Hindlimb muscle (tissue), 1 donor: ENCODE measurements around the gene PLA2G4F. TPM values are rescaled to one million over a fixed set of nuclear protein-coding genes. Genes with fewer than 3 reads are reported as not detected.

Source experiments
- DNase-seq: peaks from one replicate; pipeline ENCODE4 v3.0.0-alpha.2; 2013
- polyA plus RNA-seq: library from polyadenylated mRNA; unstranded; fragments of 120-200 nt; gene quantifications from one replicate; pipeline ENCODE4 v1.2.1, GENCODE V29; 2013; ENCODE audit not compliant: insufficient read length

Gene PLA2G4F
- polyA plus RNA-seq, 1 donor, result 0.35 TPM

DNA sequence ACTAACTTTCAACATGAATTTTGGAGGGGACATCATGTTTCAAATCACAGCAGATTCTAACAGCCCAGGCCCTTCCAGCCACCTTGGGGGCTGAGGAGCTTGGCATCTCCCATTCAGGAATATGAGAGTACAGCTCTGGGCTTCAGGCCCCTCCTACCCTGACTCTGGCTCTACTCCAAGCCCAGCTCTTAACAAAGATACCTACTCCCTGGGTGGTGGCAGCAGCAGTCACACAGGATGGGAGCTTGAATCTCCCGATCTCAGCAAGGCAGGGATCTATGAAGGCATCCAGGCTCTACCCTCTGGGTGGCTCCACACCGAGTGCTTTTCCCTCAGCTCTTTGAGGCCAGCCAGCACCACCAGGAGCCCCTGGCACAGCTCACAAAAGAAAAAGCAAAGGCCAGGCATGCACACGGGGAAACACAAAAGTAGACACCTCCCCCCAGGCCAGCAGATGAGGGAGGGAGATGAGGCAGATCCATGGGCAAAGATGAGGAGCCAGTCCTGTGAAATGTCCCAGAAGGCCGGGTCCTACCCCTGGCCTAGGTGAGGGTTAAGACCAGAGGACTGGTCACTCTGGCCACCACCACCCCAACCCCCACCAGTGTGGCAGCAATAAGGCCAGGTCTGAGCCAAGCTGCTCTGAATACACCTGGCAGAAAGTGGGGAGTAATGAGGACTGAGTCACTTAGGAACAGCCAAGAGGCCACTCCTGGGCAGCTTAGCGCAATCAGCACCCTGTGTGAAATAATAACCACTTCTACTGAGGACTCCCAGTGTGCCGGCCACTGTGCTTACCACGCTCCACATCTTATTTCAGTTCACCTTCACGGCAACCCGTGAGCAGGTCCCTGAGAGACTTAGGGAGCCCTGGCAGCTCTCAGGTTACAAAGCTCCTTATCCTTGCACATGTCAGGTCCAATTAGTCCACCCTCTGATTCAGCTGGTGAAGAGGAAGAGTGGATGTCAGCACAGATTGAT, 24.3 kb downstream of the PLA2G4F start:
- no peak for DNase-seq

DNA sequence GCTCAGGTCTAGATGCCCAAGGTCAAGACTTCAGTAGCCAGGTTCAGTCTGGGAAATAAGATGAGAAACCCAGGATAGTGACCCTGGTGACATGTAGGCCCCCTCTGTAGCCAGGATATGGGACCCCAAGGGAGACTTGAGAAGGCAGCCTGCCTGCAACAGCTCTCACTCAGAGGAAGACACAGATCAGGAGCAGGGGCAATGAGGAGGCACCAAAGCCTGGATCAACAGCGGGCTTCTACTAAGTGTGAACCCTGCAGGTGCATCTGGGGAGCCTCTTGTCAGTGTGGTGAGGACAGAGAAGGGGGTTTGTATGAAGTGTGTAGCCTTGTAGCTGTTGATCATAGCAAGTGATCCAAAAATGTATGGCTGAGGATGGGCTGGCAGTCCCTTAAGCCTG, 25.4 kb downstream of the PLA2G4F start:
- no peak for DNase-seq

DNA sequence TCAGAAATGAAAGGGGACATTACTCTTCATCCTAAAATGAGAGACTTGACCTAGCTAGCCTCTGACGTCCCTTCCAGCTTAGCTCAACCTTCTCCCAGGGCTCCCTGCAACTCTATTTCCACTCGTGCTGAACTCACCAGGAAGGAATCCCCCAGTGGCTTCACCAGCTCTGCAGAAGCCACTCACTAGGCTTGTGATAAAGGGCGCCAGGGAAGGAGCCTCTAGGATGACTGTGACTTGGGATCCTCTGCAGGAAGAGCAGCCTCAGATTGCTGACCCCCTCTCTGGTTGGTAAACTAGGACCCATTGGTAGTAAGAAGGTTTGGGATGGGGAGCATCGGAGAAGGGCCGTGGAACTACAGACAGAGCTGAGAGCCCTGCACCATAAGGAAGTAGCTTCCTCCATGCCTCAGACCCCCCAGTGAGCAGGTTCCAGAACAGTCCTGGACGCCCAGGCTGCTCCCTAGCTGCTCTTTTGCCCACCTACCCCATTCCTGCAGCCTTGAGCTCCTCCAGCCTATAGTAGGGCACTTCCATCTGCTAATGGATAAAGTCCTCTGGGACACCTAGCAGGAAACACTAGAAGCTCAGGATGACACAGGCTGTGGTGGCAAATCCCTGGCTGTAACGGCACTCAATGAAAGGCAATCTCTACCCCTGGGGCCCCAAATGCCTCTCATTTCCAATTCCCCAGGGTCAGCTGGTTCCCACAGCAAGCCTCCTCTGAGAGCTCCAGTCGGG, 26.0 kb downstream of the PLA2G4F start:
- no peak for DNase-seq

DNA sequence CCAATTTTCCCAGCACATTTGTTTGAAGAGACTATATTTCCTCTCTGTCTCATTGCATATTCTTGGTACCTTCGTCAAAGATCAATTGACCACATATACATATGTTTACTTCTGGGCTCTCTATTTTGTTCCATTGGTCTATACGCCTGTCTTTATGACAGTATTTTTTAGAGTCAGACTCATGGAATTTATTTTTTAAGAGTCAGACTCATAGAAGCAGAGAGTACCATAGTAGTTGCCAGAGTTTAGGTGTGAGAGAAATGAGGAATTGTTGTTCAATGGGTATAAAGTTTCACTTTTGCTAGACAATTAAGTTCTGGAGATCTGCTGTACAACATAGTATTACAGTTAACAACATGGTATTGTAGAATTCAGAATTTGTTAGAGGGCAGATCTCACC, 27.1 kb downstream of the PLA2G4F start:
- no peak for DNase-seq

DNA sequence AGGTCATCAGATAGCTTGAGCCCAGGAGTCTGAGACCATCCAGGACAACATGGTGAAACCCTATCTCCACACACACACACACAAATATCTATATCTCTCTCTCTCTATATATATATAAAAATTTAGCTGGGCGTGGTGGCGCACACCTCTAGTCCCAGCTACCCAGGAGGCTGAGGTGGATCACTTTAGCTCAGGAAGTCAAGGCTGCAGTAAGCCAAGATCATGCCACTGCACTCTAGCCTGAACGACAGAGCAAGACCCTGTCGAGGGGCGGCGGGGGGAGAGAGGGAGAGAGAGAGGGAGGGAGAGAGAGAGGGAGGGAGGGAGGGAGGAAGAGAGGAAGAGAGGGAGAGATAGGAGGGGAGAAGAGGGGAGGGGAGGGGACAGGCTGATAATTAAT, 28.0 kb downstream of the PLA2G4F start:
- DNase-seq, result no peak

DNA sequence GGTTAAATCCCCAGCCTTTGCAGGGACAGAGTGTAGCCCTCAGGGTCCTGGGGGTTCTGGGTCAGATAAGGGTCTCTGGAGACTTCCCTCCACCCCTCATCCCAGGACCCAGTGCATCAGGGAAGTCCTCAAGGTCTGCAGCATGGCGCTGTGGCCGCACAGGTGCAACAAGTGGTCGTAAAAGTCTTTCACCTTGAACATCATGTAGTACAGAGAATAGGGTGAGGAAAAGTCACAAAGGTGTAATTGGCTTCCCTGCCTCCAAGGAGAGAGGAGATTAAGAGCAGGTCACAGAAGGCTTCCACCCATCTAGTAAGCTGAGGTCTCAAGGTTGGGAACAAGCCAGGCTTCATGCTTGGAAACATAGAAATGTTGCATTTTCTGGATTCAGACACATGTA, 32.9 kb downstream of the PLA2G4F start:
- DNase-seq, result no peak

DNA sequence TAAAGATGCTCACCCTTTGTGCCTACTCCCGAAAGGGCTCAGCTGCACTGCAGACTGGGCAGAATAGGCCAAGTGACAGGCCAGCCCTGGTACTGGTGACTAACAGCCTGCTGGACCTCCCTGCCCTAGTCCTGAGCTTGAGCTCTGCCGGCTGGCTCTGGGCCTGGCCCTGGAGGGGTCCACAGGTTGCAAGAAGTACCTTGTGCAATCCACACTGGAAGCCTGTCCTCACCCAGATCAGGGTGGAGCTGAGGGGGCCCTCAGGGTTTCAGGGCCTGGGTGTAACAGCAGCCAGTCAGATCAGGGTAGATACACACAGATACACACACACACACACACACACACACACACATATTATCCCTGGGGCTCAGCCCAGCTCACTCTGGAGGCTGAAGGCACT, 34.8 kb downstream of the PLA2G4F start:
- no peak for DNase-seq

DNA sequence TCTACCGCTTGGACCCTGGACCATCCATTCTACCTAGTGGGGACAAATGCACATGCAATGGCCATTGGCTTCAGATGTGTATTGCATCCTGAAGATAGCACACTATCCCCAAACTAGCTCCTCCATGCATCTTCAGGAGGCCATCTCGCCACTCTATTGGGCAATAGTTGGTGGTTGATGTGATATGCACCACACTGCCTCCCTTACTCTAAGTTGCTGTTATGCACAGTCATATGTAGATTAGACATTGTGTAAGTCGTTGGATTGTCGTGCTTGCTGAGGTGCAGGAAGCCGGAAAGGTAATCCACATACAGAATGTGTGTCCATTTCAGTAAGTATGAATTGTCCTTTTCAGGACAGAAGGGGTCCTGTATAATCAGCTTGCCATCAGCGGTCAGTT, 35.4 kb downstream of the PLA2G4F start:
- no peak for DNase-seq

DNA sequence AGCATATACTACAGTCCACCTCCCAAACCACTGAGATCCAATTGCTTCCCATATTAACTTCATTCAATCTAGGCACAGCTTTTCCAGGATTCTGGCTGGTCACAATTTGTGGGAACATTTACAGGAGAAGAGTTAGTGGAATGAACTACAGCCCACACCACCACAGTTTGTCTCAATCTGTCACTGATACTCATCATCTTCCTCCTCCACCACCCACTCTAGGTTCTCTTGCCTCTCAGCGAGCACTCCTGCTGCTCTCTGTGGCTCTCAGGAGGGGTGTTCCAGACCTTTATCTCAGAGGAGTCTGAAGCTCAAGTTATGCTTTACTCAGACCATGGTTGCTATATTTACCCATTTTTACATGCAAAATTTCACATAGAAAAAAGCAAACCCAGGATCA, 36.2 kb downstream of the PLA2G4F start:
- DNase-seq, result no peak

DNA sequence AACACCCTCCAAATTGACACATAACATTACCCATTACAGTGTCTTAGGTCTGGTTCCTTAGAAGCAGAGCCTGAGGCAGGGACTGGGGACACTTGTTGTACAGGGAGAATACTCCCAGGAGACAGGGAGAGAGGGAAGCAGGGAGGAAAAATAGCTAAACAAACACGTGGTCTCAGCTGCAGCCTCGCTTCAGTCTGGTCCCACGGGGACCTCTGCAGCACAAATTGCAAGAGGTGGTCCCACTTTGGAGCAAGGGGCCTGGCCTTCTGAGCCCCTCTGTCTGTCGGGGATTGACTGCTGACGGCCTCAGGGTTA, 37.0 kb downstream of the PLA2G4F start:
- DNase-seq, result no peak

DNA sequence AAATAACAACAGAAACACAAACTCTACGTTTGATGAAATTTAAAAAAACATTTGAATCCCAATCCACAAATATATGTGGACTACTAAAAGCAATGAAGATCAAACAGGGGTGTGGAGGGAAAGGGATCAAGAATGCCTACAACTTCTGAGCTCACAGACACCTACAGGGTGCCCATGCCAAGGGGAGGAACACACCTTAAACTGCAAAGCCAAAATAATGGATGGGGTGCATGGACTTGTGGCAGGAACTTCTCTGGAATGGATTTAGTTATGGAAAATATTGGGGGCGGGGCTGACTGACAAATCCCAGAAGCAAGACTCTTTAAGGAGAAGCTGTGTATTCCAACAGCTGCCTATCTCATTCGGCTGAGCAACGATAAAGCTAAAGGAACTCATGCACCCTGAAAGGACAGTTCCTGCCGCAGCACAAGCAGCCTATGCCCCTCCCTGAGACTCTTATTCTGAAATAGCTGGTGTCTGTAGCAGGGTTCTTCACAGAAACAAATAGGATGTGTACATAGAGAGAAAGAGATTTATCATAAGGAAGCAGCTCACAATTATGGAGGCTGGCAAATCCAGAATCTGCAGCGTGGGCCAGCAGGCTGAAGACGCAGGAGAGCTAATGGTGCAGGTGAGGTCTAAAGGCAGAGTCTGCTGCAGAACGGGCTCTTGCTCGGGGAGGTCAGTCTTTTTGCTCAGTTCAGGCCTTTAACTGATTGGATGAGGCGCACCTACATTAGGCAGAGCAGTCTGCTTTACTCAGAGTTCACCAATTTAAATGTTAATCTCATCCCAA, 37.6 kb downstream of the PLA2G4F start:
- no peak for DNase-seq

DNA sequence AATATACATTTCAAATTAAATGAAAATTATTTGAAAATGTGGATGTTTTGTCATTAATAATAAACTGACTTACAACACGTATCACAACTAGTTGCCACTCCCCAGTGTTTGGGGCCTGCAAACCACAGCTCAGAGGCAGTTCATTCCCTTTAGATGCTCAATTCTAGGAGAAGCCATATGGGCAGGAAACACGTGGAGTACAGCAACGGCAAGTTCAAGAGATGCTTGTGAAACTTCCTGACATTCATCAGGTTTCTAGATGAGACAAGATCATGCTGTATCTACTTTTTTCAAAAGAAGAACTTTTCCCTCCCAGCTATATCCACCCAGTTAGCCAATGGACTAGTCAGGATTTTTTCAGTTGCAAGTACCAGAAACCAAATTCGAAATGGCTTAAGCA, 44.5 kb downstream of the PLA2G4F start:
- no peak for DNase-seq

DNA sequence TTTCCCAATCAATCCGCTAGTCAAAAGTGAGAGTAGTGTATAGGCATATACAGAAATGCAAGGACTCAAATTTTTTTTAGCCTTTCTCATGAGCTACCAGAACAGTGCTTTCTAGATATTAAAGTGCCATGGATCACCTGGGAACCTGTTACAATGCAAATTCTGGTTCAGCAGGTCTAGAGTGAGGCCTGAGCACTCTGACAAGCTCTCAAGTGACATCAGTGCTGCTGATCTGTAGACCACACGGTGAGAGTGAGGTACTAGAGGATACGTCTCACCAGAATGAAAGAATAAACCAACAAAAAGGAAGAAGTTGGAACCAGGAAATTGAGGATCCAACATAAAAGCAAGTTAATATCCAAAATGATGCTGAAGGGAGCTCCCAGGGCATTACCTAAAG, 46.1 kb downstream of the PLA2G4F start:
- DNase-seq, result no peak

DNA sequence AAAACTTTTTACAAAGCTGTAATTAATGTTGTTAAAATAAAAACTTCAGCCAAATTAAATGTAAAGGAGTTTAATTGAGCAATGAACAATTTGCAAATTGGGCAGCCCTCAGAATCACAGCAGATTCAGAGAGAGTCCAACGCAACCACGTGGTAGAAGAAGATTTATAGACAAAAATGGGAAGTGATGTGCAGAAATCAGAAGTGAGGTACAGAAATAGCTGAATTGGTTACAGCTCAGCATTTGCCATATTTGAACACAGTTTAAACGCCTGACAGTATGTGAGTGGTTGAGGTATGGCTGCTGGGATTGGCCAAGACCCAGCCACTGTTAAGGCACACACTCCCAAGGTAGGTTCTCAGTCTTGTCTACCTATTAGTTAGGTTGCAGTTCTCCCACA, 47.6 kb downstream of the PLA2G4F start:
- DNase-seq, result no peak

DNA sequence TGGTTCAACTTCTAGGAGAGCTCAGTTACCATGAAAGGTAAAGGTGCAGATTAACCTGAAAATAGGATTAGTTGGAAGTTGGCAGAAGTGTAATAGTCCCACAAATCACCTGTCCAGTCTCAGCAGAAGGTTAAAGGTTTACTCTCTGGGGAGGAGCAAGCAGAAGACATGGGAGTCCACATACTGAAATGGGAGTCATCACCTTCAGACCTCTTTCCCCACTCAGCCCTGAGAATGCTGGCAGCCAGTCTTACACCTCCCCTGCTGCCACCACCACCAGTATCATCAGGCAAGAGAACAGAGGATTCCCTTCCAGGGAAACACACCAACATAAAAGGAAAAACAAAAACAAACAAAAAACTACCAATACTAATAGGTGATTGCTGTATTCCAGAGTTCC, 48.2 kb downstream of the PLA2G4F start:
- no peak for DNase-seq

DNA sequence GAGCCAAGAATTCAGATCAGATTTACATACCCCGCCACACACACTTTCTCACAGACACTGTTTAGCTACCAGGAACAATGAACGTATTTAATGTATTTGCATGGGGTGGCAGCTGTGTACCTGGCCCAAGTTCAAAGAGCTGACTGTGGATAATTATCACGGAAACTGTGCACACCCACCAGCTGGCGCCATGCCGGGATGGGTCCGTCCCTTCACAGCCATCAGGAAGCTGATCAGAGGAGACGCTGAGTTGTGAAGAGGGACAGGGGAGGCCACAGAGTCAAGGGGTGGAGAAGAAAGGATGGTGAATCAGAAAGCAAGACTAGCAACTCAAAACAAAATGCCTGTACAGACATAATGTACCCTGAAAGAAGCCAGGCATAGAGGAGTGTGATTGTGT, 49.0 kb downstream of the PLA2G4F start:
- DNase-seq, result no peak

DNA sequence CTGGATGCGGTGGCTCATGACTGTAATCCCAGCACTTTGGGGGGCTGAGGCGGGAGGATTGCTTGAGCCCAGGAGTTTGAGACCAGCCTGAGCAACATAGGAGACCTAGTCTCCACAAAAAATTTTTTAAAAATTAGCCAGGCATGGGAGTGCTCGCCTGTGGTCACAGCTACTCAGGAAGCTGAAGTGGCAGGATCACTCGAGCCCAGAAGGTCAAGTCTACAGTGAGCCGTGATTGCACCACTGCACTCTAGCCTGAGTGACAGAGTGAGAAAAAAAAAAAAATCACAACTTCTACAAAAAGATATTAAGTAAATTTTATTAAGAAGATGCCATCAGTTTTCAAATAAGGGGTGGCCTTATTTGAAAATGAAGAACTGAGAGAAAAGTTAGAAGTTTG, 50.1 kb downstream of the PLA2G4F start:
- DNase-seq, result no peak

DNA sequence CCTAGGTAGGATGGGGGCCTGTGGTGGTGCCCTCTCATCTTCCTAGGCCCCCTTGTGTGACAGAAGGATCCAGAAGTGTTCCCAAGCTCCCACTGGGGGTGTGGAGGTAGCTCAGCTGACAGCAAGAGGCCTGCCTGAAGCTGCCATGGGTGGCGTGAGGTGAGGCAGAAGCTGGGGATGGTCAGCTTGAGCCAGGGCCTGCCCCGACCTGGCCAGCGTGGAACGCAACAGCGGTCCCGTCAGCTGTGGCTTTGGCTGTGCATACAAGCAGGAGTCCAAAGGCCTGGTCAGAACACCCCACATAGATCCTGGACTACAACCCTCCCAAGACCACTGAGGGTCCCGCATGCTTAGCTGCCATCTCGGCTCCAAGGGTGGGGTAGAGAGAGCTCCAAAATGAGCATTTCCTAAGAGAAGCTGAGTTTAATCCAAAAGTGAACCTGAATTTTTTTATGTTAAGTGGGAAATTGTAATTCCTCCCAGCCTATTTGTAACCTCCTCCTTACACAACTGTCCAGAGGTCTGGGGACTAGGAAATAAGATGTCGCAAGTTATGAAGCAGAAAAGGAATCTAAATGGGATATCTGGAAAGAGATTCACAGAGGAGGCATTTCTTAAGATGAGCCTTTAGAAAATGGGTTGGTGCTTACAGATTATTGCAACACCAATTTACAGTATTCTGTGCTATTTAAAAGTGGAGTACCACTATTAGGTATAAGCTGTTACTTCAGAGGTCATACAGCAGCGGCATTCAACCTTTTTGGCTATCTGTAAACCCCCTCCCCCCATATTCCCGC, 52.1 kb downstream of the PLA2G4F start:
- no peak for DNase-seq

DNA sequence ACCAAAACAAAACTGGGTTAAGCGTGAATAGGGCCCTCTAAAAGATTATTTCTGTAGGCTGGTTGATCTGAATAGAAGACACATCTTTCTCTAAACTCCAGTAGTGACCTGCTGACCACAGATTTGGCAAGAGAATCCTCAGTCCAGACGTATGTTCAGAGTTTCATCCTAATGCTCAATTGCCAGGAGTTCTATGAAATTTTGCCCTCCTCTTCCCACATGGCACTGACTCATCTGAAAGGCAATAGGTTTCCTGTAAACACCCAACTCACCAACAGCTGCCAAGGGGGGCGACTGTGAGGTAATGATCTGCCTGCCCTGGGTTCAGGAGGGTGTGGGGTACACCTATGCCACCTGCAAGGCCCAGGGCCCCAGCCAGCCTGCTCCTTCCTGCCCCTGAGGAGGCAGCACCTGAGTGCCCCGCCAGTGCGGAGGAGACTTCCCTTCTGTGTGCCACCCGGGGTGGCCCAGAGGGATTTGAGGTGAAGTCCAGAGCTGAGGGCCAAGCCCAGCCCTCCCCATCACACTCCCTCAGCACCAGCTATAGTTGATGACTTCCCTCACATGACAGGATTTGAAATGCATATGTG, 53.7 kb downstream of the PLA2G4F start:
- no peak for DNase-seq

DNA sequence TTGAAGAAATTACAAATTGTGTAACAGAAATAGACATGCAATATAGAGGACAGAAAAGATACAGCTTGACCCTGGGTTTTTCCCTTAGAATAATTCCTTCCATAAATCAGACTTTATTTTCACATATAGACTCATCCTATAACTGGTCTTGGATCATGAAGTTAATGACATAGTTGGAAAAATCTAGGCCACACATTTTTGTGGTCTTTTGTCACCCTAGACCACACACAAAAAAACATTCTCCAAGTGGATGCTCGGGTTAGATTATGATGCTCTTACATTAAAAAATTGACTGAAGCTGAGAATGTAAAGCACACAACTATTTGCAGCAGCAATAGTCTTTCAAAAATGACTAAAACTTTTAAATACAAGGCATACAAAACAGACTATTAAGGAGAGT, 54.6 kb downstream of the PLA2G4F start:
- no peak for DNase-seq

DNA sequence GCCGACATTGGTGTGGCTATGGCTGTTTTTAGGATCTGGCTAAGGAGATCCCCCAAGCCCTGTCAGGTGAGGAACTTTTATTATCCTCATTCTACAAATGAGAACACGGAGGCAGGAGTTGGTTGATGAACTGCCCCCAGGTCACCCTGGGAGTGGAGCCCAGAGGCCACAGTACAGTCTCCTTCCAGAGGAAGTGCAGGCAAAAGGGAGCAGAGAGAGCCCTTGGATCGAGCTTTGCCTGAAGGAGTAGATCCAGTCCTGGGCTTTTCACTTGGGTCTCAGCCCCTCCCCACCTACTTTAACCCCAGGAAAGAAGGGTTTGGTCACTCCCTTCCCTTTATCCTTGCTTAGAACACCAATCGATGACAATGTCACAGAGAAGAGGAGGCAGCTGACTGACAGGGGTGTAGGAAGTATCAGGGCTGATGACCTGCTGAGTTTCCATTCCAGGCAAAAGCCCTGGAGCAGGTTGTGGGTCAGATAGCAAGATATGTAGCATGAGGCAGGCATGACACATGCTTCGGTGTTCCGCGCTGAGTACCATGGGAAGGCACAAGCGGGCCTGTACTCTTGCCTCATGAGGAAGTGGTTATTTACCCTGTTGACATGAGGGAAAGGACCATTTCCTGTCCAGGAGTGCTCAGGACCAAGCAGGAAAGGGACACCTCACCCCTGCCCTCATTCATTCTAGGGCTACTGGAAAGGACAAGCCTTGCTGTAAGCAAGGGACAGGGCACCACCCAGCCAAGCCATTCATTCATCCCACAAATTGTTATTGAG, 56.2 kb downstream of the PLA2G4F start:
- DNase-seq, result no peak
